ENCODE data around the gene TFR2.

DNA sequence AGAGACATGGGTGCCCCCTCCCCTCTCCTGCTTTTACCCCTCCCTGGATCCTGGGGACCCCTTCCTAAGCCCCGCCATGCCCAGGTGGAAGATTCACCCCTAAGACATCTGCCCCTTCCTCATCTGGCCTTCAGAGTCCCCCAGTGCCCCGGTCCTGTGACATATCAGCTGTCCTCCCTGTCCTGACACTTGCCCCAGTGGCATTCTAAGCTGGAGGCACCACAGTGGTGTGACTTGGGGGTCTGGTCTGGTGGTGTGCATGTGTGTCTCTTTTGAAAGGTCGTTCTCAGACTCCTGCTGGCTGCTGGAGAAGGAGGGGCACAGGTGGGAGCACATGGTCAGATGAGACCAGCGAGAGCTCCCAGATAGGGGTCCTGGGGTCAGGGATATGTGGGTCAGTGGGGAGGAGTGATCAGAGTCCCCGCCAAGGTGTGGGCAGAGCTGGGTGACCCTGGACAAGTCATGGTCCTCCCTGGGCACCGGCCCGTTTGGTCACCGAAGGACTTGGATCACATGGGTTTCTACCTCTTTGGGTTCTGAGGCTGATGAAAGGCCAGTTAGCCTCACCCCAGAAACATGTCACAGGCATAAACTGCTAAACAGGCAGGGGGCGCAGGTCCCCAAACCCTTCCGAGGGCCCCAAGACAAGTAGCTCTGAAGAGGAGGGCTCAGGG, 645 bp upstream of the TFR2 start:
- TF ChIP-seq, protein P1, sequence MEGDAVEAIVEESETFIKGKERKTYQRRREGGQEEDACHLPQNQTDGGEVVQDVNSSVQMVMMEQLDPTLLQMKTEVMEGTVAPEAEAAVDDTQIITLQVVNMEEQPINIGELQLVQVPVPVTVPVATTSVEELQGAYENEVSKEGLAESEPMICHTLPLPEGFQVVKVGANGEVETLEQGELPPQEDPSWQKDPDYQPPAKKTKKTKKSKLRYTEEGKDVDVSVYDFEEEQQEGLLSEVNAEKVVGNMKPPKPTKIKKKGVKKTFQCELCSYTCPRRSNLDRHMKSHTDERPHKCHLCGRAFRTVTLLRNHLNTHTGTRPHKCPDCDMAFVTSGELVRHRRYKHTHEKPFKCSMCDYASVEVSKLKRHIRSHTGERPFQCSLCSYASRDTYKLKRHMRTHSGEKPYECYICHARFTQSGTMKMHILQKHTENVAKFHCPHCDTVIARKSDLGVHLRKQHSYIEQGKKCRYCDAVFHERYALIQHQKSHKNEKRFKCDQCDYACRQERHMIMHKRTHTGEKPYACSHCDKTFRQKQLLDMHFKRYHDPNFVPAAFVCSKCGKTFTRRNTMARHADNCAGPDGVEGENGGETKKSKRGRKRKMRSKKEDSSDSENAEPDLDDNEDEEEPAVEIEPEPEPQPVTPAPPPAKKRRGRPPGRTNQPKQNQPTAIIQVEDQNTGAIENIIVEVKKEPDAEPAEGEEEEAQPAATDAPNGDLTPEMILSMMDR (IDR thresholded peaks at IDR 0.05): no peak
- TF ChIP-seq POLR2A (IDR thresholded peaks at IDR 0.05): no peak

All from heart left ventricle (tissue), 13 donors.